Activated CD4-positive, CD25-positive, alpha-beta regulatory T cell treated with anti-CD3 and anti-CD28 coated beads, Interleukin-2, amount 50 U/mL, for 24 hours (primary cell): ENCODE data around the gene FOXL2.

Experiments used
- ATAC-seq, 2 donors: fragments of 150-1000 bp; cut with Tn5 transposase; one replicate each; pipeline ENCODE4 v1.10.0; 2021; ENCODE audit warnings: mild to moderate bottlenecking in 1 of 2, moderate library complexity in 1 of 2

FOXL2 gene

DNA sequence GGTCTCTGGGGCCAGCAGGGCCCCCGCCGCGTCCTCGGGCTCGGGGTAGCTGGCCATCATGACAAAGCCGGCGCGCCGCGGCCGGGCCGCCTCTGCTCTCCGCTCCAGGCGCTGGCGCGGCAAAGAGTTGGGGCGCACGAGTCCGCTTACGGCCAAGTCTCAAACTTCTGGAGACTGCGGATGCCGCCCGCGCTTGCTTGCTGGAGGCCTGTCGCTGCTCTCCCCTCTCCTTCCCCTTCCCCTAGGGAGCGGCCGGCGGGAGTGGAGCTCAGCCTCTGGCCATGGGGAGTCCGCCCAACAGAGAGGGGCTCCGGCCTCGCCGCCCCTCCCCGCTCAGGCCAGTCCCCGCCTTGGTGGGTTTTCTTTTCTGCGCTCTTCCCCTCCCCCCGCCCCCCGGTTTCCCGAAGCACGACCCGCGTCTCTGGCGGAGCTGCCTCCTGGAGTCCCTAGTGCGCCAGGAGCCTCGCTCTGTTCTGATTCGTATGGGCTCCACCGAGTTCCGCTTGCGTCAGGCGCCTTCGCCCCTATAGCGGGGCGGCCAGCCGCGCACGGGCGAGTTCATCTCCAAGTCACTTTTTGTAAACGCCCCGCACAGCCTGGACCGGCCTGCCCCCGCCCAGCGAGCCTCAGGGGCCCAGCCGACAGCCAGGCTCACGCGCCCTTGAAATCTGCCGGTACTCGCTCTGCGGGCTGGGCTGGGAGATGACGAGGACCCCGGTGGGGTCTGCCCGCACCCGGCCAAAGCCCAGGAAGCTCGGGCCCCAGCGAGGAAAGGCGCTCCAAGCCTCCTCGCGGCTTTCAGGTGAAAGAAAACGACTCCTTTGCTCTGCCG, at the start of gene FOXL2, which contains the start of gene FOXL2NB:
Gene FOXL2 (minus strand): TSS at position 475 of the 832 bp plus-strand sequence. CDS start 415 bp downstream, at position 60.
Gene FOXL2NB (plus strand): TSS at position 555 of the 832 bp plus-strand sequence. CDS start 148 bp downstream, at position 703.
- ATAC-seq, result peak in 1 of 2 donors; percentile 31

DNA sequence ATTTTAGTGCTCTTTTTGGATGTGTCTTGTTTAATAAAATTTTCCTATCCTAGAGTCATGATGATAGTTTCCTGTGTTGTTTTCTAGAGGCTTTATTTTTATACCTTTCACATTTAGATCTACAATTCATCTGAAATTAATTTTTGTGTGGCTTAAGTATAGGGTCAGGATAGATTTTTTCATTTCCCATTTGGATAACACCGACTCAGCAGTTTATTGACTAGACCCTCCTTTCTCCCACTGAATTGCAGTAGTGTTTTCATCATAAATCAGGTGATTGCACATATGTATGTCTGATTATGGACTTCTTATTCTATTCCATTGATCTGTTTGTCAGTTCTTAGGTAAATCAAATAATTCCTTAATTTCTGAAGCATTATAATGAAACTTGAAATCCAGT, 48.8 kb upstream of the FOXL2 start:
- ATAC-seq, result no peak

GRCh38 chr3:138987181-138987580, 40.2 kb upstream of the FOXL2 start:
- no peak for ATAC-seq

- ATAC-seq, result no peak
These were observed 39.0 kb upstream of the FOXL2 start for GRCh38 chr3:138985932-138986331.

- no peak for ATAC-seq
These were observed 37.9 kb upstream of the FOXL2 start for GRCh38 chr3:138984816-138985215.

DNA sequence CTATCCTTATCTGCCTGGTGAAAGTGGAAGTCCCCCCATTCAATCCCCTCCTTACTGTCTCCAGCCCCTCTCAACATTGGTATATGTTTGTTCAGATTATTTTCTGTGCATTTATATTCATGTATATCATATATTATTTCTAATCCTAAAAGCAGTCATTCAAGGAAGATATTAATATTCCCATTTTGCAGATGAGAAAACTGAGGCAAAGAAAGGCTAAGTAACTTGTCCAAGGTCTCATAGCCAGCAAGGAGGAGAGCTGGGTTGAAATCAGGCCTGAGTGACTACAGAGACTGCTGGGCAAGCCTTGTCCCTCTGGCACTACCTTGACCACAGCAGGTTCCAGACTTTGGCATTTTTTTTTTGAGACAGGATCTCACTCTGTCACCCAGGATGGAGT, 29.1 kb upstream of the FOXL2 start:
- ATAC-seq, result no peak

DNA sequence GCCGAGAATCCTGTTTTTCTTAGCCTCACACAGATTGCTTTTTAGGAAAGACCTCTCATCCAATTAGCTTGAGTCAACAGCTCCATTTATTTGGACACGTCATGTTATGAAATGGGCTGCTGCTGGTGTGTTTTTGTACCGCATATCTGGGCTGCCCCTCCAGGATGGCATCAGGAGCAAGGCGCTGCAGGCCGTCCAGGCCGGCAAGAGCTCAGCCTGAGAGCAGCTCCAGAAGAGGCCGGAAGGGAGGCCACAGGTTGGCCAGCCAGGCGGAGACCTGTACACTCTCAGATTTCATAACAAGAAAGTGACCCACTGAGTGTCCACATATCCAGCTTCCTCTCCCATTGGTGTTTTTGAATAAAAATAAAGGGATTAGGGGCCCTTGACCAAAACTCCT, 28.4 kb upstream of the FOXL2 start:
- ATAC-seq, result no peak

DNA sequence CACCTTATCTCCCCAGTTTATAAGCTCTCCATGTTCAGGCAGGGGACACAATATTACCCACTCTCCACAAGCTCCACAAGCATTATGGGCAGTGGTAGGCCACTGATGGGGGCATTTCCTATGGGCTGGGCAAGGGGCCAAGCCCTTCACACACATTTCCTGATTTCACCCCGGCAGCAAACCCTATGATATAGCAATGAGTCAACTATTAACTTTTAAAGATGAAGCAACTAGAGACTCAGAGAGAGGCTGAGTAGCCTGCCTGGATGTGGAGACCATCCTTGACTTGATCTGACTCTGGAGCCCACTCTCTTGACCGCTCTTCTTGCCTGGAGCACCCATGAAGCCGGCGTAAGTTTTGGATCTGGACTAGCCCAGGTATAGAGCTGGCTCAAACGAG, 27.5 kb upstream of the FOXL2 start:
- no peak for ATAC-seq

DNA sequence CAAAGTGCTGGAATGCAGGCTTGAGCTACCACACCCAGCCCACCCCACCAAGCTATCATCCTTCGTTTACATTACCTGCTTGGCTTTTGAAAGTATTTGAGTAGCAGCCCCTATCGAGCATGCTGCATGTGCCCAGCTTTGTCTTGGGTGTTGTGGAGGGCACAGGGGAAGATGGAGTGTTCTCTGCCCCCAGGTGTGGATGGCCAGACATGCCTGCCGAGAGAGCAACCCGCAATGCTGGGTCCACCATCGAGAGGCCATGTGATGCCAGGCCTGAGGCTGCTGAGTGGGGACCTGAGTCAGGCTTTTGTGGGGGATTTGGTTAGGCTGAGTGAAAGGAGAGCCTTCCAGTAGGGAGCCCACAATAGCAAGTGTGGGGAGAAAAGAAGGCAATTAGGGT, 26.0 kb upstream of the FOXL2 start:
- ATAC-seq, result no peak

GRCh38 chr3:138971766-138972320, 24.9 kb upstream of the FOXL2 start:
- ATAC-seq, result no peak

DNA sequence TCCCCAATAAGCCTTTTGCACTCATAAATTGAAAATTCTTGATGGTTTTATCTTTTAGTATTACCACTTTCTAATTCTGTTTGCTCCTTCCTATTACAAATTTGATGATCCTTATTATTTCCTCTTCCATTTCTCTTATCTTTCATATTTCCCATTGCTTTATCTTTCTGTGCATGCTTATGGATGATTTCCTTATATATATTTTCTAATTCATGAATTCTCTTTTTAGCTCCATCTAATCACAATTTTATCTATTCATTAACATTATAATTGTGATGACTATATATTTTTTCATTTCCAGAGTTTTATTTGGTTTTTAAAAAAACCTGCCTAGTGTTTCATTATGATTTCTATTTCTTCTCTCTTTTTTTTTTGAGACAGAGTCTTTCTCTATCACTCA, 18.0 kb upstream of the FOXL2 start:
- ATAC-seq, result no peak

DNA sequence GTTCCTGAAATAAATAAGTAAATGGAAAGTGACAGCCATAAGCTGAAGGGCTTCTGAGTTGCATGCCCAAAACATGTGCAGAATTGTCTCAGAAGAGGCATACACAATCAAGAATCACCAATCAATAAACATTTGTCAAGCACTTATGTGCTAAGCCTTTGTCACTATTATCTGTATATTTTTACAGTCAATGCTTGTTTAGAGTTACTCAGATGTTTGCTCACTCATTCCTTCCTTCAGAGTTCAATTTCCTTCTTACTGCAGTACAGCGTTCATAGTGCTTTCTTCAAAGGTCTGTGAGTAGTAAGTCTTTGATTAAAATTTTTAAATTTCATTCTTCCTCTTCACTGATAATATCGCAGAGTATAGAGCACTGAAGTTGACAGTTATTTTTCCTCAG, 17.3 kb upstream of the FOXL2 start:
- ATAC-seq, result no peak

DNA sequence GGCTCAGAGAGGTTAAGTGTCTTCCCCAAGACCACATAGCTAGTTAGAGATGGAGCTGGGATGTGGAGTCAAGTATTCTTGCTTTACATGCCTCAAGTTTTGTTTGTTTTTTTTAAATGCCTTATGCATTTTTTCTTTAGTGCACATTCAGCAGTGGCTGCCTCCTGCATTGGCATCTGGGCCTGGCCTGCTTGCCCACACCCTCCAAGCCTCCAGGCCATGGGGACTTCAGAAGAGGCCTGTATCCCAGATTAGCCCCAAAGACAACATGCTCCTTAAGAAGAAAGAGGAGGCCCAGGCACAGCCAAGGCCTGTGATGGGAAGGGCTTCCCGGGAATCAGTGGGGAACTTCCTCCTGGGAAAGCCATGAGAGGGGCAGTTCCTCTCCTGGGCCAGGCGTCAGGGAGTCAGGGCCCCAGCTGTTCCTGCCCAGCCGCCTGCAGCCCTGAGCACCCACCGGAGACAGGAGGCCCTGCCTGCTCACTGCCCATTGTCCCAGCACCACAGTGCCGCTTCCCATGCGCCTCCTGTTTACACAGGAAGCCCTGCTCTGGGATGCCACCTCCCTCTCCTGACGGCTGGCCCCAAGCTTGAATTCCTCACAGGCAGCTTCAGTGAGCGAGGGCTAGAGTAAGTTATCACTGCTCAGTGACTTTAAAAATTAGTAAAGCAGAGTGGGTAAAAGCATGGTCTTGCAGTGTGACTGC, 16.1 kb upstream of the FOXL2 start:
- no peak for ATAC-seq

GRCh38 chr3:138960417-138960852, 13.5 kb upstream of the FOXL2 start:
- no peak for ATAC-seq

DNA sequence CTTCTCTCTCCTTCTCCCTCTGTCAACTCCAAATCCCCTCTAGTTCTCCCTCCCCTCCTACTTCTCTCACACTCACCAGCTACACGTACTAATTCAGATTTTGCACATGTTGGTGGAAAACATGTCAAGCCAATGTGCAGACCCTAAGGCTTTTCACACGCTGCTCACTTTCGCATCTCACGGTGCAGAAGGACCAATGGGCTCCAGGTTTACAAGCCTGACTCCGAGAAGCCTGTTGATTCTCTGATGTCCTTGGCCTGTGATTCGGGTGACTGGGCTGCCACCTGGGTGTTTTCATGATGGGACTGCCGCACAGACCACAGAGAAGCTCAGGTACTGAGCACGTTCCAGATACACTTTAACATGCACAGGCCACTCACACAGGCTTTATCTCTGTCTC, 3.8 kb upstream of the FOXL2 start:
- no peak for ATAC-seq

DNA sequence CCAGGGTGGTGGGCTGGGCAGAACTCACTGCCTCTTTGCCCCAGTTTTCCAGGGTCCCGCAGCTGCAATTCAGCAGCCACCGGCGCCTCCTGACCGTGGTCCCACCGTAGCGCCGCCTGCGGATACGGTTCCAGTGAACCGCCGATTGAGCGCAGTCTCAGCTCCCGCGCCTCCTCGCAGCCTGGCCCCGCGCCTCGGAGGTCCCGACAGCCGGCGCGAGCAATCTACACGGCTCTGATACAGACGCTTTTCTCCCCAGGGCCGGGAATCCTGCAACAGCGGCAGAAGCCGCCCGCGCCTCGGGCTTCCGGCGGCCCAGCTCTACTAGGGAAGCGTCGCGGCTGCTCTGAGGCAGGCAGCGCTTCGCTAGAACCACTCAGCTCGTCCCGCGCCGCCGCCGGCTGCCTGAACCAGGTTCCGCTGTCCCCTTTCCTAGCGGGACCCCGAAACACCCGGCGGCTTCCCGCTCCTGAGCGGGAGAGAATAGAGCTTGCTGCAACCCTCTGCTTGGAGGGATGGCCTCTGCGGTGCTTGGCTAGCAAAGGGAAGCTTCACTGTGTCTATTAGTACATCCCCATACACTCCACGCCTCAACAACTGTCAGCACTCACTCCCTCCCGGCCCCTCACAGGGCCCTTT, 3.2 kb upstream of the FOXL2 start:
- peak; percentile 37 to 52 for ATAC-seq

DNA sequence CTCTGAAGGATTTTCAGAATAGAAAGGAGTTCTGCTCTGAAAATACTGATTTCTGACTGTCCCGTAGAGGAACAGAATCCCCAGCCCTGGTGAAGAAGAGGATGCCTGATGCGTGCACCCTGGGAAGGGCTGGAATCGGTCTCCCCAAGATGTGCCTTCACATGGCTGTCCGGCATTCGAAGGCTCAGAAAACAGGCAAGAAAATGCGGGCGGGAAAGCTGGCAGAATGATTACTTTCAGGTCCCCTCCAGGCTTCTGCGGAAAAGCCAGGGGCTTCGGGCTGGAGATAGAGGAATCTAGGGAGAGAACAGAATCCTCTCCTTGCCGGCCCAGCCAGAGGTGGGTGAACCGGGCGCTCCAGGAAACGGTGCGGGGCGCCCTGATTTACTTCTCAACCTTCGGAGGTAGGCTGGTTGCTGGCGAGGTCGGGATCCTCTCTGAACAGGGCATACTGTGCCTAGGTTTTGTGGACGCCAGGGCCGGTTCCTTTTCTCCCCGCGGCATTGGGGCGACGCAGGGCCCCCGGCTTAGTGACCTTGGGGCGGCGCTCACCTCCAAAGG, 2.6 kb upstream of the FOXL2 start:
- ATAC-seq, result no peak

GRCh38 chr3:138949002-138949418, 2.1 kb upstream of the FOXL2 start:
- ATAC-seq, result no peak

- no peak for ATAC-seq
These were observed 1.5 kb upstream of the FOXL2 start for GRCh38 chr3:138948371-138949001.

GRCh38 chr3:138947495-138948121, 671 bp upstream of the FOXL2 start:
- ATAC-seq, result no peak
